Heart left ventricle (tissue), 16 donors: ENCODE data around the gene UPK3A. TPM values are rescaled to one million over a fixed set of nuclear protein-coding genes. Genes with fewer than 3 reads are reported as not detected.
"Not testable (repeated sequence)": the region's sequence is repeated elsewhere in the genome, so short reads cannot be mapped to it uniquely, and the experiment has no call there.

Experiments used
- ATAC-seq, 4 donors: fragments of 200-7000 bp; cut with Tn5 transposase; one replicate each; pipeline ENCODE4 v1.9.1; 2020 to 2022; ENCODE audit warnings: moderate library complexity in 4 of 4, mild to moderate bottlenecking in 3 of 4, moderate number of reproducible peaks in 1 of 4
- DNase-seq, 5 donors: peaks; one replicate each; pipeline ENCODE4 v3.0.0-alpha.2; 2020
- H3K27ac ChIP-seq, 12 donors: fragments of 200-600 bp; sonication (generic) in 4 of 12; one replicate each; pipeline versions ENCODE4 v1.5.0 to v1.8.0; 2016 to 2022; ENCODE audit warnings: mild to moderate bottlenecking in 2 of 12
- H3K27me3 ChIP-seq, 9 donors: fragments of 200-600 bp; sonication (generic) in 2 of 9; one replicate each; pipeline versions ENCODE4 v1.5.1 to v1.8.0; 2016 to 2022; ENCODE audit warnings: mild to moderate bottlenecking in 3 of 9
- H3K36me3 ChIP-seq, 9 donors: fragments of 200-600 bp; sonication (generic) in 2 of 9; one replicate each; pipeline versions ENCODE4 v1.5.0 to v1.8.0; 2018 to 2022; ENCODE audit warnings: mild to moderate bottlenecking in 2 of 9
- H3K4me1 ChIP-seq, 12 donors: fragments of 200-600 bp; sonication (generic) in 4 of 12; one replicate each; pipeline versions ENCODE4 v1.5.0 to v1.8.0; 2016 to 2022; ENCODE audit warnings: mild to moderate bottlenecking in 3 of 12
- H3K4me3 ChIP-seq, 12 donors: fragments of 200-600 bp; sonication (generic) in 4 of 12; one replicate each; pipeline versions ENCODE4 v1.5.0 to v1.8.0; 2017 to 2022; ENCODE audit warnings: mild to moderate bottlenecking in 9 of 12, moderate library complexity in 4 of 12
- H3K9me3 ChIP-seq, 12 donors: fragments of 200-600 bp; sonication (generic) in 4 of 12; one replicate each; pipeline versions ENCODE4 v1.5.0 to v1.8.0; 2016 to 2022; ENCODE audit warnings: mild to moderate bottlenecking in 1 of 12
- POLR2A ChIP-seq, 2 donors: fragments of 450-650 bp; IDR thresholded peaks; one replicate each; pipeline ENCODE4 v1.6.1; 2017; ENCODE audit warnings: antibody characterized with exemption in 2 of 2, mild to moderate bottlenecking in 2 of 2, moderate library complexity in 2 of 2
- WGBS, 4 donors: extraction: QIAGEN DNeasy Blood & Tissue Kit in 2 of 4; methylation state at CpG; one replicate each; pipeline versions ENCODE4 v1.1.5 to v1.1.7; 2013 to 2018; 5-methylcytosine and 5-hydroxymethylcytosine counted together
- intact Hi-C, 10 donors: fragments of 100-400 bp; cut with DNase I; formaldehyde crosslinking; loops; one replicate each; pipeline versions ENCODE4 v1.11.1 to v1.14.2; 2022
- polyA plus RNA-seq, 2 donors: library from polyadenylated mRNA; stranded (reverse); fragments of 200-250 nt; gene quantifications; one replicate each; pipeline ENCODE4 v1.2.3, GENCODE V29; 2013
- total RNA-seq, 9 donors: library from RNA; depleted of rRNA in 2 of 9; stranded (reverse); fragments of >200 nt in 2 of 9; fragmentation: NEBNext Ultra II Directional in 3 of 9; extraction: Animal tissue kit (Norgen Biotek cat#: 25700) in 3 of 9; gene quantifications; one replicate each; pipeline versions ENCODE4 v1.1.0 to v1.2.4, GENCODE V29; 2016 to 2023
- TF ChIP-seq, protein P1 (sequence below), 12 donors: fragments of 200-600 bp; sonication (generic) in 4 of 12; IDR thresholded peaks; one replicate each; pipeline versions ENCODE4 v1.5.0 to v1.8.0; 2018 to 2022; ENCODE audit warnings: antibody characterized with exemption in 12 of 12, mild to moderate bottlenecking in 5 of 12
- donor health status: ischemic (EF 13 %, LVEDD 7.1; RV severe dilation, severe dysfunction).
- donor health status: healthy with polysubstance abuse.
- donor health status: DM: no; HTN: yes; CAD: no.
- donor health status: DM: no; HTN: no; CAD: no.
- donor health status: ischemic (EF 25% LVEDD 6.9; RV normal size, moderate dysfunction).
- donor health status: ischemic (EF 25% LVEDD 5.7; RV mildly dilated, moderate dysfunction).
- donor health status: healthy.
- donor health status: DM: yes; HTN: yes; CAD: no.
- donor health status: ischemic (EF 35%, LVEDD 5.7; RV mildly dilated, moderate dysfunction).
- donor health status: nonischemic (EF 11% LVEDD 7.7; RV severe dilation, severe dysfunction).
- donor health status: DM: yes; HTN: yes; CAD: no.
- donor health status: PGD.
- donor health status: ischemic (EF 29% LVEDD 5.4; RV normal size, mild dysfunction).
- donor health status: nonischemic (EF 23%, LVEDD 6.1; RV moderate dilation, normal function).

UPK3A gene
- total and polyA plus RNA-seq, 11 donors = 0.15 to 0.45 (median 0.34) TPM; not detected in 8

DNA sequence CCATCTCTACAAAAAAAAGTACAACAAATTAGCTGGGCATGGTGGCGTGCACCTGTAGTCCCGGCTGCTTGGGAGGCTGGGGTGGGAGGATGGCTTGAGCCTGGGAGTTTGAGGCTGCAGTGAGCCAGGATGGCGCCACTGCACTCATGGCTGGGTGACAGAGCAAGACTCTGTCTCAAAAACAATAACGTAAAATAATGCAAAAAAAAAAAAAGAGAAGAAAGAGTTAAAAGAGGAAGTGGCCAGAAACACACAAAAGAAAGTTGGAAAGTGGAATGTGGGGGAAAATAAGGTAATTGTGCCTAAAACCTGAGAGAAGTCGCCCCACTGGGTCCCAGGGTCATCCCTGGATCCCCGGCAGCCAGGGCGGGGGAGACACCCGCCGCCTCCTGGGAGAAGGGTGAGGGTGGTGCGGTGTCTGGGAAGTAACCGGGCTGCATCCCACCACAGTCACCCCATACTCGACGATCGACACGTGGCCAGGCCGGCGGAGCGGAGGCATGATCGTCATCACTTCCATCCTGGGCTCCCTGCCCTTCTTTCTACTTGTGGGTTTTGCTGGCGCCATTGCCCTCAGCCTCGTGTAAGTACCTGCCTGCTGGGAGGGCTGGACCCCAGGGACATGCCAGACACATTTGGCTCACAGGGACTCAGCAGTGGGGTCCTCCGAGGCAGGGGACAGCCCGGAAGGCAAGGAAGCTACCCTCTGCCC lies 8.1 kb downstream of the UPK3A start:
- Histone ChIP-seq H3K27ac (no peak overlapping the region), H3K4me1 (peaks cover 0 to 22% (median 0%) of the 10 kb centered on the region in 12 donors), H3K36me3 (no peaks in the 10 kb centered on the region), H3K4me3 (no peak overlapping the region), H3K27me3 (peaks cover 0 to 8% (median 0%) of the 10 kb centered on the region in 9 donors), H3K9me3 (no peaks in the 10 kb centered on the region)
- WGBS, 4 donors = 57 to 66% (median 61%) methylated on average over 21 to 23 of the region's 23 CpGs
- DNase-seq = no peak
- TF ChIP-seq, protein P1, sequence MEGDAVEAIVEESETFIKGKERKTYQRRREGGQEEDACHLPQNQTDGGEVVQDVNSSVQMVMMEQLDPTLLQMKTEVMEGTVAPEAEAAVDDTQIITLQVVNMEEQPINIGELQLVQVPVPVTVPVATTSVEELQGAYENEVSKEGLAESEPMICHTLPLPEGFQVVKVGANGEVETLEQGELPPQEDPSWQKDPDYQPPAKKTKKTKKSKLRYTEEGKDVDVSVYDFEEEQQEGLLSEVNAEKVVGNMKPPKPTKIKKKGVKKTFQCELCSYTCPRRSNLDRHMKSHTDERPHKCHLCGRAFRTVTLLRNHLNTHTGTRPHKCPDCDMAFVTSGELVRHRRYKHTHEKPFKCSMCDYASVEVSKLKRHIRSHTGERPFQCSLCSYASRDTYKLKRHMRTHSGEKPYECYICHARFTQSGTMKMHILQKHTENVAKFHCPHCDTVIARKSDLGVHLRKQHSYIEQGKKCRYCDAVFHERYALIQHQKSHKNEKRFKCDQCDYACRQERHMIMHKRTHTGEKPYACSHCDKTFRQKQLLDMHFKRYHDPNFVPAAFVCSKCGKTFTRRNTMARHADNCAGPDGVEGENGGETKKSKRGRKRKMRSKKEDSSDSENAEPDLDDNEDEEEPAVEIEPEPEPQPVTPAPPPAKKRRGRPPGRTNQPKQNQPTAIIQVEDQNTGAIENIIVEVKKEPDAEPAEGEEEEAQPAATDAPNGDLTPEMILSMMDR (IDR thresholded peaks at IDR 0.05) = no peak
- no peak for TF ChIP-seq POLR2A (IDR thresholded peaks at IDR 0.05)
- ATAC-seq = no peak
- intact Hi-C loops = no loop called here

DNA sequence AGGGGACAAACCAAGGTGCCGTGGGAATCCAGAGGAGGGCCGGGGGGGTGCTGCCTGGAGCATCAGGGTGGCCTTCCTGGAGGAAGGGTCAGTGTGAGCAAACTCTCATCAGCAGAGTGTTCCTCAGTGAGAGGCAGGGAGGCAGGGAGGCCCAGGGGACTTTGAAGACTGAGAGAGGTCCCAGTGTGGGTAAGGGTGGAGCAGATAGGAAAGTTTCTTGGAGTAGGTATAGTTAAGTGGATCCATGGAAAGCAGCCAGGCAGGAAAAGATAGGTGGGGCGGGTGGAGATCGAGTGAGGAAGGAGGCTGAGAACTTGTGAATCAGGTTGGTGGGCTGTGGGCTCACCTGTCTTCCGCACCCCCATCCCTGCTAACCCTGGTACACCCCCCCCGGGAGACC lies 9.3 kb downstream of the UPK3A start:
- no peak for TF ChIP-seq POLR2A (IDR thresholded peaks at IDR 0.05)
- TF ChIP-seq, protein P1 (IDR thresholded peaks at IDR 0.05) = no peak
- Histone ChIP-seq H3K27me3 (peaks cover 0 to 8% (median 0%) of the 10 kb centered on the region in 9 donors), H3K36me3 (no peaks in the 10 kb centered on the region), H3K27ac (no peak overlapping the region), H3K4me1 (peaks cover 0 to 22% (median 0%) of the 10 kb centered on the region in 12 donors), H3K4me3 (no peak overlapping the region), H3K9me3 (no peaks in the 10 kb centered on the region)
- DNase-seq = no peak
- no peak for ATAC-seq
- intact Hi-C loops = no loop called here
- 69 to 75% (median 73%) methylated on average over 6 of the region's 6 CpGs for WGBS, 4 donors

DNA sequence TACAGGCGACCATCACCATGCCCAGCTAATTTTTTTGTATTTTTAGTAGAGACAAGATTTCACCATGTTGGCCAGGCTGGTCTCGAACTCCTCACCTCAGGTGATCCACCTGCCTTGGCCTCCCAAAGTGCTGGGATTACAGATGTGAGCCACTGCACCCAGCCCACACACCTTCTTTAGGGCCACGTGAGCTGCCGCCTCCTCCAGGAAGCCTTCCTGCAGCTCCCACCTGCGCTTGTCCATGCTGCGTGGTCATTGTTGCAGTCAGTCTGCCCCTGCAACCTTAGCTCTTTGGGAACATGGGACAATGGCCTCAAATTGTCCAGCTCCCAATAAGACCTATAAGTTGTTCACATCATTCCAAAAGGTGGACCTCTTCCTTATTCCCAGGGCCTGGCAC lies 10.3 kb downstream of the UPK3A start:
- H3K27me3 ChIP-seq, H3K4me3 ChIP-seq, H3K27ac ChIP-seq, ATAC-seq, H3K9me3 ChIP-seq, intact Hi-C loops, H3K36me3 ChIP-seq, DNase-seq: not testable (repeated sequence)
- 88 to 94% (median 92%) methylated on average over 6 of the region's 6 CpGs for WGBS, 4 donors
- H3K4me1 ChIP-seq = peaks cover 0 to 22% (median 0%) of the 10 kb centered on the region in 12 donors

DNA sequence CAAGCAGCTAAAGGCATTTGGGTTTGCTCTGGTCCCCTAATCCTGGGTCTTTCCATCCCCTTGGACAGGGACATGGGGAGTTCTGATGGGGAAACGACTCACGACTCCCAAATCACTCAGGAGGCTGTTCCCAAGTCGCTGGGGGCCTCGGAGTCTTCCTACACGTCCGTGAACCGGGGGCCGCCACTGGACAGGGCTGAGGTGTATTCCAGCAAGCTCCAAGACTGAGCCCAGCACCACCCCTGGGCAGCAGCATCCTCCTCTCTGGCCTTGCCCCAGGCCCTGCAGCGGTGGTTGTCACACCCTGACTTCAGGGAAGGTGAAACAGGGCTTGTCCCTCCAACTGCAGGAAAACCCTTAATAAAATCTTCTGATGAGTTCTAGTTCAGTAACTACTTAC lies 10.7 kb downstream of the UPK3A start:
- TF ChIP-seq, protein P1 (IDR thresholded peaks at IDR 0.05) = no peak
- TF ChIP-seq POLR2A (IDR thresholded peaks at IDR 0.05) = no peak
- Histone ChIP-seq H3K4me1 (peaks cover 0 to 21% (median 0%) of the 10 kb centered on the region in 12 donors), H3K36me3 (no peaks in the 10 kb centered on the region), H3K9me3 (no peaks in the 10 kb centered on the region), H3K27me3 (peaks cover 0 to 5% (median 0%) of the 10 kb centered on the region in 9 donors), H3K4me3 (no peak overlapping the region), H3K27ac (no peak overlapping the region)
- ATAC-seq (no peak), DNase-seq (no peak)
- intact Hi-C loops = no loop called here
- WGBS, 4 donors = 84 to 95% (median 85%) methylated on average over 9 of the region's 9 CpGs
